ENCODE data around the gene SUFU. TPM values are rescaled to one million over a fixed set of nuclear protein-coding genes. Genes with fewer than 3 reads are reported as not detected.
A peak's percentile ranks its signal among the peaks of the same experiment; 100 is the strongest.

The SUFU gene
- total and polyA plus RNA-seq, 2 of the 13 experiments (the other 11 are each of a cell fraction or from before 2014, with no cell fraction given): 2.9 to 5.5 TPM

DNA sequence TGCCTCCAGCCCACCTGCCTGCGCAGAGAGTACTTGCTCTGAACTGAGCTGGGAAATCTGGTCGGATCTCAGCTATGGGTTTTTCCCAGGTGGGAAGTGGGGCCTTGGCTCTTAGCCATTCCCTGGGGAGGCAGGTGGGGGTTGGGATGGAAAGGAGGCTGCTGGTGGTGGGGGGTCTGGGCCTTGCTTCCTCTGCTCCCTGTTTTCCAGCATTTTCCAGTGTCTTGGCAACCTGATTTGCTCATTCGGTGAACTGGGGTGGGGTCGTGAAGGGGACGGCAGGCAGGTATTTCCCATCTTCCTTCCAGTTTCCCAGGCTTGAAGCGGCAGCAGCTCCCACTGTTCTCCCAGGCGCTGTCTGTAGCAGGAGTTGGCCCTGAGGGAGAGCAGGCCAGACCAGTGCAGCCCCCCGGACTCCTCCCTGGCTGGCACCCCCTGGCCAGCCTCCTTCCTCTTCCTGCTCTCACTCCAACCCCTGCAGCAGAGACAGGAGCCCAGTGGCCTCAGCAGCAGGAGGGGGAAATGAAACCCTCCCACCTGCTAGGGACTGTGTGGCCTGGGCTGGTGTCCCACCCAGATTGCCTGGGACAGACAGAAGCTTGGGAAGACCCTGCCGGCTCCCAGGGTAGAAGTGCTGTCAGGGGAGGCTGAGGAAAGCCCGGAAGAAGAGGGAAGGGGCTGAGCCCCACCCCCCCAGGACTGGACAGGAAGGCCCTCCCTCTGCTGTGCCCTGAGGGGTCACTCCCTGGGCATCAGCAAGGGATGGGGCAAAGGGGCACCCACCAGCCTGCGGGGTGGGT, 147.1 kb downstream of the SUFU start (continued):
- TF ChIP-seq PCBP1 (IDR thresholded peaks at IDR 0.05; ENCODE audit: borderline replicate concordance, low read depth, low read length): 0 out of 2 replicates have a peak, but pooled peaks have one; percentile 29
- 0 out of 2 replicates have a peak, but pooled peaks have one; percentile 16 for TF ChIP-seq ZFX (CRISPR knock-in tag; IDR thresholded peaks at IDR 0.05; ENCODE audit: low read depth)
- TF ChIP-seq, protein P1, sequence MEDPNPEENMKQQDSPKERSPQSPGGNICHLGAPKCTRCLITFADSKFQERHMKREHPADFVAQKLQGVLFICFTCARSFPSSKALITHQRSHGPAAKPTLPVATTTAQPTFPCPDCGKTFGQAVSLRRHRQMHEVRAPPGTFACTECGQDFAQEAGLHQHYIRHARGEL (CRISPR knock-in tag; IDR thresholded peaks at IDR 0.05): no peak
- TF ChIP-seq, protein P2, sequence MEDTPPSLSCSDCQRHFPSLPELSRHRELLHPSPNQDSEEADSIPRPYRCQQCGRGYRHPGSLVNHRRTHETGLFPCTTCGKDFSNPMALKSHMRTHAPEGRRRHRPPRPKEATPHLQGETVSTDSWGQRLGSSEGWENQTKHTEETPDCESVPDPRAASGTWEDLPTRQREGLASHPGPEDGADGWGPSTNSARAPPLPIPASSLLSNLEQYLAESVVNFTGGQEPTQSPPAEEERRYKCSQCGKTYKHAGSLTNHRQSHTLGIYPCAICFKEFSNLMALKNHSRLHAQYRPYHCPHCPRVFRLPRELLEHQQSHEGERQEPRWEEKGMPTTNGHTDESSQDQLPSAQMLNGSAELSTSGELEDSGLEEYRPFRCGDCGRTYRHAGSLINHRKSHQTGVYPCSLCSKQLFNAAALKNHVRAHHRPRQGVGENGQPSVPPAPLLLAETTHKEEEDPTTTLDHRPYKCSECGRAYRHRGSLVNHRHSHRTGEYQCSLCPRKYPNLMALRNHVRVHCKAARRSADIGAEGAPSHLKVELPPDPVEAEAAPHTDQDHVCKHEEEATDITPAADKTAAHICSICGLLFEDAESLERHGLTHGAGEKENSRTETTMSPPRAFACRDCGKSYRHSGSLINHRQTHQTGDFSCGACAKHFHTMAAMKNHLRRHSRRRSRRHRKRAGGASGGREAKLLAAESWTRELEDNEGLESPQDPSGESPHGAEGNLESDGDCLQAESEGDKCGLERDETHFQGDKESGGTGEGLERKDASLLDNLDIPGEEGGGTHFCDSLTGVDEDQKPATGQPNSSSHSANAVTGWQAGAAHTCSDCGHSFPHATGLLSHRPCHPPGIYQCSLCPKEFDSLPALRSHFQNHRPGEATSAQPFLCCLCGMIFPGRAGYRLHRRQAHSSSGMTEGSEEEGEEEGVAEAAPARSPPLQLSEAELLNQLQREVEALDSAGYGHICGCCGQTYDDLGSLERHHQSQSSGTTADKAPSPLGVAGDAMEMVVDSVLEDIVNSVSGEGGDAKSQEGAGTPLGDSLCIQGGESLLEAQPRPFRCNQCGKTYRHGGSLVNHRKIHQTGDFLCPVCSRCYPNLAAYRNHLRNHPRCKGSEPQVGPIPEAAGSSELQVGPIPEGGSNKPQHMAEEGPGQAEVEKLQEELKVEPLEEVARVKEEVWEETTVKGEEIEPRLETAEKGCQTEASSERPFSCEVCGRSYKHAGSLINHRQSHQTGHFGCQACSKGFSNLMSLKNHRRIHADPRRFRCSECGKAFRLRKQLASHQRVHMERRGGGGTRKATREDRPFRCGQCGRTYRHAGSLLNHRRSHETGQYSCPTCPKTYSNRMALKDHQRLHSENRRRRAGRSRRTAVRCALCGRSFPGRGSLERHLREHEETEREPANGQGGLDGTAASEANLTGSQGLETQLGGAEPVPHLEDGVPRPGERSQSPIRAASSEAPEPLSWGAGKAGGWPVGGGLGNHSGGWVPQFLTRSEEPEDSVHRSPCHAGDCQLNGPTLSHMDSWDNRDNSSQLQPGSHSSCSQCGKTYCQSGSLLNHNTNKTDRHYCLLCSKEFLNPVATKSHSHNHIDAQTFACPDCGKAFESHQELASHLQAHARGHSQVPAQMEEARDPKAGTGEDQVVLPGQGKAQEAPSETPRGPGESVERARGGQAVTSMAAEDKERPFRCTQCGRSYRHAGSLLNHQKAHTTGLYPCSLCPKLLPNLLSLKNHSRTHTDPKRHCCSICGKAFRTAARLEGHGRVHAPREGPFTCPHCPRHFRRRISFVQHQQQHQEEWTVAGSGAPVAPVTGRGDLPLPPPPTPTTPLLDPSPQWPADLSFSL (CRISPR knock-in tag; IDR thresholded peaks at IDR 0.05): no peak
- no peak for TF ChIP-seq ZBTB38 (CRISPR knock-in tag; IDR thresholded peaks at IDR 0.05)
- 0 out of 2 replicates have a peak, but pooled peaks have one; percentile 4 for TF ChIP-seq RBFOX2 (IDR thresholded peaks at IDR 0.05; ENCODE audit: low read depth, low read length)
- TF ChIP-seq, protein P3, sequence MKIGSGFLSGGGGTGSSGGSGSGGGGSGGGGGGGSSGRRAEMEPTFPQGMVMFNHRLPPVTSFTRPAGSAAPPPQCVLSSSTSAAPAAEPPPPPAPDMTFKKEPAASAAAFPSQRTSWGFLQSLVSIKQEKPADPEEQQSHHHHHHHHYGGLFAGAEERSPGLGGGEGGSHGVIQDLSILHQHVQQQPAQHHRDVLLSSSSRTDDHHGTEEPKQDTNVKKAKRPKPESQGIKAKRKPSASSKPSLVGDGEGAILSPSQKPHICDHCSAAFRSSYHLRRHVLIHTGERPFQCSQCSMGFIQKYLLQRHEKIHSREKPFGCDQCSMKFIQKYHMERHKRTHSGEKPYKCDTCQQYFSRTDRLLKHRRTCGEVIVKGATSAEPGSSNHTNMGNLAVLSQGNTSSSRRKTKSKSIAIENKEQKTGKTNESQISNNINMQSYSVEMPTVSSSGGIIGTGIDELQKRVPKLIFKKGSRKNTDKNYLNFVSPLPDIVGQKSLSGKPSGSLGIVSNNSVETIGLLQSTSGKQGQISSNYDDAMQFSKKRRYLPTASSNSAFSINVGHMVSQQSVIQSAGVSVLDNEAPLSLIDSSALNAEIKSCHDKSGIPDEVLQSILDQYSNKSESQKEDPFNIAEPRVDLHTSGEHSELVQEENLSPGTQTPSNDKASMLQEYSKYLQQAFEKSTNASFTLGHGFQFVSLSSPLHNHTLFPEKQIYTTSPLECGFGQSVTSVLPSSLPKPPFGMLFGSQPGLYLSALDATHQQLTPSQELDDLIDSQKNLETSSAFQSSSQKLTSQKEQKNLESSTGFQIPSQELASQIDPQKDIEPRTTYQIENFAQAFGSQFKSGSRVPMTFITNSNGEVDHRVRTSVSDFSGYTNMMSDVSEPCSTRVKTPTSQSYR (CRISPR knock-in tag; IDR thresholded peaks at IDR 0.05; ENCODE audit: borderline replicate concordance): peak; percentile 13; the same call in 1 of the 2 replicates
- TF ChIP-seq SP1 (IDR thresholded peaks at IDR 0.05): no peak
- no peak for TF ChIP-seq SP1 (CRISPR knock-in tag; IDR thresholded peaks at IDR 0.05)
- no peak for TF ChIP-seq SP140L (CRISPR knock-in tag; IDR thresholded peaks at IDR 0.05; ENCODE audit: borderline replicate concordance)
- no peak for TF ChIP-seq ZNF776 (CRISPR knock-in tag; IDR thresholded peaks at IDR 0.05)
- no peak for TF ChIP-seq ZMYM2 (CRISPR knock-in tag; IDR thresholded peaks at IDR 0.05)
- TF ChIP-seq RXRB (CRISPR knock-in tag; IDR thresholded peaks at IDR 0.05; ENCODE audit: borderline replicate concordance): no peak
- no peak for TF ChIP-seq HNRNPK (IDR thresholded peaks at IDR 0.05; ENCODE audit: low read depth, low read length, poor library complexity, severe bottlenecking)
- no peak for TF ChIP-seq ZNF234 (CRISPR knock-in tag; conservative IDR thresholded peaks at IDR 0.05)
- TF ChIP-seq, protein P4, sequence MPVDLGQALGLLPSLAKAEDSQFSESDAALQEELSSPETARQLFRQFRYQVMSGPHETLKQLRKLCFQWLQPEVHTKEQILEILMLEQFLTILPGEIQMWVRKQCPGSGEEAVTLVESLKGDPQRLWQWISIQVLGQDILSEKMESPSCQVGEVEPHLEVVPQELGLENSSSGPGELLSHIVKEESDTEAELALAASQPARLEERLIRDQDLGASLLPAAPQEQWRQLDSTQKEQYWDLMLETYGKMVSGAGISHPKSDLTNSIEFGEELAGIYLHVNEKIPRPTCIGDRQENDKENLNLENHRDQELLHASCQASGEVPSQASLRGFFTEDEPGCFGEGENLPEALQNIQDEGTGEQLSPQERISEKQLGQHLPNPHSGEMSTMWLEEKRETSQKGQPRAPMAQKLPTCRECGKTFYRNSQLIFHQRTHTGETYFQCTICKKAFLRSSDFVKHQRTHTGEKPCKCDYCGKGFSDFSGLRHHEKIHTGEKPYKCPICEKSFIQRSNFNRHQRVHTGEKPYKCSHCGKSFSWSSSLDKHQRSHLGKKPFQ (CRISPR knock-in tag; IDR thresholded peaks at IDR 0.05; ENCODE audit: insufficient replicate concordance): no peak

Data from HepG2 (cell line).